Stimulated activated CD8-positive, alpha-beta memory T cell treated with anti-CD3 and anti-CD28 coated beads, Interleukin-4, amount 100 ng/mL, for 1 hour (primary cell): Measurements from ENCODE around the gene TMEM132A.

Experiments
- DNase-seq, 2 donors: peaks; one replicate each; pipeline ENCODE4 v3.0.0-alpha.2; 2020; ENCODE audit warnings: low read depth in 2 of 2, low spot score in 1 of 2

Gene TMEM132A

GRCh38 chr11:60936467-60937143 lies 12.3 kb downstream of the TMEM132A start:
- no peak for DNase-seq

- DNase-seq = no peak
Observed at GRCh38 chr11:60937144-60937527, 12.9 kb downstream of the TMEM132A start.

GRCh38 chr11:60937811-60938210 lies 13.6 kb downstream of the TMEM132A start:
- no peak for DNase-seq

GRCh38 chr11:60938500-60938899 lies 14.2 kb downstream of the TMEM132A start:
- DNase-seq = no peak

- no peak for DNase-seq
Observed at GRCh38 chr11:60939301-60939700, 15.0 kb downstream of the TMEM132A start.

DNA sequence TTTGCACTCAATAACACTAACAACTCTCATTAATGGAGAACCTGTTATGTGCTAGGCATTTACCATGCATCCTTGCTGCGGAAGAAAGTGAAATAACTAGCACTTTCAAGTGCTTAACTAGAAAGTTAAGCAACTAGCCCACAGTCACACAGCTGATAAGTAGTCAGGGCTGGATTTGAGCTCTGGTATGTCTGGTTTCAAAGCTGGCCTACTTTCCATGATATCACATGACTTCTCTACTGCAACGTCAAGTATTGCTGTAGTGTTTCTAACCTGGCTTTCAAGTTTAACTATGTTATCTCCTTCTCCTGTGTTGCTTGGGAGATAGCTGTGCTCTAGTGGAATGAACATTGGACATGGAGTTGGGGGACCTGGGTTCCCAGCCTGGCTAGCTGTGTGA lies 15.6 kb downstream of the TMEM132A start:
- DNase-seq = no peak

DNA sequence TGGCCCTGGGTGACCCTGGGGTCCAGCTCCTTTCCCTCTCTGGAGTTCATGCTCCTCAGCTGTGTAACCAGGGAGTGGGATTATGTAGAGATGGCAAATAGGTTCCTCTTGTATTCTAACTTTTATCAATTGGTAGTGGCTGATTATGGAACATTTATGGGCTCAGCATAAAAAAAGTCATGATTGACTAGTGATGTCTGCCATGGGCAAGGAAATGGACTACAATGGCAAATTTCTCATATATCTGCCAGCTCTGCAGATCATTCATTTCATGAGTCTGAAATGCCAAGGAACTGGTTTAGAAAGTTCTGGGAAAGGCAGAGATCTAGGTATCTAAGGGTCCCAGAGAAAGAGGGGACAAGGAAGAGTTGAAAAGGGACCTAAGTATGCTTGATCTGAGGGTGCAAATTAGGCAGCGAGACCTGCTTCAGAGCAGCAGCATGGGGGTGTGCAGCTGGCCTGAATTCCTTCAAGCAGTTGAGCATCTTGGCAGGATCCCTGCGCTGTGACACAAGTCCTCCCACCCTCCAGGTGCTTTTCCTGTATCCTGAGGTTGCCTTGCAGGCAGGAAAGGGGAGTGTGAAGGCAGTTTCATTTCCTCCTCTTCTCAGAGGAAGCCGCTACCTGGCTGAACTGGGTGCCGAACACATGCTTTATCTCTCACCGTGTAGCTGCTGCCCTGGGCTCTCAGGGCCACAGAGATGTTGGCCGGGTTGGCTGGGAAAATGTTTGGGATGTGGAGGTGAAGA lies 17.3 kb downstream of the TMEM132A start:
- DNase-seq = no peak

DNA sequence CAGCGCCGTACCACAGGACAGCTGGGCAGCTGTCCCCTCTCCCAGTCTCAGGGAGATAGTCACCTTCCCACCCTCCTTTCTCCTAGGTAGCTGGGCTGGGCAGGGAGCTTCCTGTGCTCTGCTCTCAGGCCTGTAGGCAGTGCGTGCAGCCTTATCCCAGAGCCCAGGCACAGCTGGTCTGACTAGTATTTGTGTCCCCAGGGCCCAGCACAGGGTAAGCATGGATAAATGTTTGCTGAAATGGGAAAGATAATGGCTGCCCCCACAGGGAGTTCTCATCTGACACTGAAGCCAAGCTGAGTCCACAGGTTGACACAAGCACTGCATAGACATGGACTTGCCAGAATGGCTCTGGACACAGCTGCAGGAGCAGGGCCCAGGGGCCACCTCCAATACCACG lies 18.0 kb downstream of the TMEM132A start:
- no peak for DNase-seq

DNA sequence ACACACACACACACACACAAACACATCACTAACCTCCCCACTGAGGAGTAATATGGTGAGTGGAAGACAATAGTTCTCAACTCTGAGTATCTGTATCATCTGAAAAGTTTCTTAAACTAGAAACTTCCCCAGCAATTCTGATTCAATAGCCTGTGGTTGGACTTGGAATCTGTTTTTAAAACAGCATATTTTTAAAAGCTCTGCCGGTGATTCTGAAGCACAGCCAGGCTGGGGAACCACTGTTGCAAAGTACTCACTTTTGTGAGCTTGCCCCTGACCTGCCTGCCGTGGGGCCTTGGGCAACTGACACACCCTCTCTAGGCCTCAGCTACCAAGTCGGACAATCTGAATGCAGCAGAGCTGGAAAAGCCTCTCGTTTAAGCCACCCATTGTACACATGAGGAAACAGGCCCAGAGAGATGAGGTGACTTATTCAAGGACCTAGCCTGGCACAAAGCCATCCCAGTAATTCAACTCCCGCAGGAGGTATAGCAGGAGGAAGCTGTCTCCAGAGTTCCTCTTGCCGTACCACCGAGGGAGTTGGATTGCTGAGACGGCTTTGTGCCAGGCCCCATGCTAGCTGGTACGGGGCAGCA lies 18.8 kb downstream of the TMEM132A start:
- DNase-seq = no peak

- no peak for DNase-seq
Observed at GRCh38 chr11:60944490-60945294, 20.4 kb downstream of the TMEM132A start.

DNA sequence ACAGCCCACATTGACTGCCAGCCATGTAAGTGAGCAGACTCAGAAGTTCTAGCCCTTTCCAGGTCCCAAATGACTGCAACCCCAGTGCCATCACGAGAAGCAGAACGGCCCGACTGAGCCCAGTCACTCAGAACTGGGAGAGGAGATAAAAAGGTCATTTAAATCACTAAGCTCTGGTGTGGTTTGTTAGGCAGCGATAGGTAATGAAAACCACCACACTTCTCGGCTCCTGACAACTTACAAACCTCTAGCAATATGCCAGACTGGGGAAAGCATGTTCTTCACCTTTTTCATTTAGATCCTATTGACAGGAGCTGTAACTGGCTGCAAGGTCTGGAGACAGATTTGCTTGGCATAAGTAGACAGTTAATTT lies 21.0 kb downstream of the TMEM132A start:
- no peak for DNase-seq

GRCh38 chr11:60946601-60947264 lies 22.5 kb downstream of the TMEM132A start:
- no peak for DNase-seq

GRCh38 chr11:60947700-60948099 lies 23.4 kb downstream of the TMEM132A start:
- no peak for DNase-seq

DNA sequence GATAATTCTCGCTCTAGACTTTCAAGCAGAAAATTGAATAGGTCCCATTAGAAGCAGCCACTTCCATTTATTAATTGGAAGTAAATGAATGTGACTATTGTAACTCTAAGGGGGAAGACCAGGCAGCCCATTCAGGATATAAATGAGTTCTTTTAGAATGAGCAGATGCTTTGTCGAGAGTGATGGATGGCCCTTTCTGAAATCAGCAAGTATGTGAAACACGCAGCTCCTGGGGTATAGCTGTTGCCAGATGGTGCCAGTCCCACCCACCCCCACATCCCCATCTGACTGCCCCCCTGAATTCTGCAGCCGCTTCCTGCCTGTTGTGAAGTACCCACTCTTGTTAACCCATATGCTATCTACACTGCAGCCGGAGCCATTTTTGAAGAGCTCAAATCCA lies 24.0 kb downstream of the TMEM132A start:
- no peak for DNase-seq

DNA sequence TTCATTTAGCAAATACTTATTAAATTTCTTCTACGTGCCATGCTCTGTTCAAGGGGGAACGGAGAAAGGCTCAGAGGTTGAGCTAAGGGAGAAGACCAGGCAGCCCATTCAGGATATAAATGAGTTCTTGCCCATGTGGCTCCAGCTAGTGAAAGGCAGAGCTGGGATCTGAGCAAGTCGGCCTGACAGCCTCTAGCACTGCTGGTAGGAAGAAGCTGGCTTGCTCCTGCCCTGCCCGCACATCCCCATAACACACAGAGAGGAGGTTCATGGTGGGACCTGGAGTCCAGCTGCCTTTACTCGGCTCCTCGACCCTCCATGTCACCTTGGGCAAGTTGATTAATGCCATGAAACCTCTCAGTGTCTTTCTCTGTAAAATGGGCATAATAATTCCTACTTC lies 25.8 kb downstream of the TMEM132A start:
- DNase-seq = no peak

DNA sequence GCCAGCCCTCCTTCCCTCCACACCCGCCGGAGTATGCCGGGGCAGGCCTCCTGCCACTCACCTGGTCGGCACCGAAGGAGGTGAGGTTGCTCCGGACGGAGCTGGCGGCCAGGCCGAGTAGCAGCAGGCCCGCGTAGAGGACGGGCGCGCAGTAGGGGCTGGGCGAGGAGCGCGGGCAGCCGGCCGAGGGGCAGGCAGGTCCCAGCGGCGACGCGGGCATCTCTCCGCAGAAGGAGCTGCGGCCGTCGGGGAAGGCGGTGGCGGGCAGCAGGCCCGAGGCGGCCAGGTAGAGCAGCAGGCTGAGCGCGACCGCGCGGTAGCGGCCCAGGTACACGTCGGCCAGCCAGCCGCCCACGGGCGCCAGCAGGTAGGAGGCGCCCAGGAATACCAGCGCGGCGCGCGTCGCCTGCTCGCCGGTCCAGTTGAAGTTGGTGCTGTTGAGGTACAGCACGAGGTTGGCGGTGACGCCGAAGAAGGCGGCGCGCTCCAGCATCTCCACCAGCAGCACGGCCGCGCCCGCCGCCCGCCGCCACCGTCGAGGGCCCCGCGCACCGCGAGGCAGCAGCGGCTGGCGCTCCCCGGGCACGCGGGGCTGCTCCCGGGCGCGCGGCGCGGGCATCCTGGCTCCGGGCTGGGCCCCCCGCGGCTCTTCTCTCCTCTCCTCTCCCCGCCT lies 26.8 kb downstream of the TMEM132A start:
- no peak for DNase-seq

GRCh38 chr11:60951606-60951903 lies 27.3 kb downstream of the TMEM132A start:
- no peak for DNase-seq

GRCh38 chr11:60951904-60952741 lies 27.9 kb downstream of the TMEM132A start, which contains the start of gene SLC15A3:
Gene SLC15A3, minus strand, starts transcription at chr11:60952176. Its CDS starts 625 bp downstream, at chr11:60951551.
- no peak for DNase-seq

DNA sequence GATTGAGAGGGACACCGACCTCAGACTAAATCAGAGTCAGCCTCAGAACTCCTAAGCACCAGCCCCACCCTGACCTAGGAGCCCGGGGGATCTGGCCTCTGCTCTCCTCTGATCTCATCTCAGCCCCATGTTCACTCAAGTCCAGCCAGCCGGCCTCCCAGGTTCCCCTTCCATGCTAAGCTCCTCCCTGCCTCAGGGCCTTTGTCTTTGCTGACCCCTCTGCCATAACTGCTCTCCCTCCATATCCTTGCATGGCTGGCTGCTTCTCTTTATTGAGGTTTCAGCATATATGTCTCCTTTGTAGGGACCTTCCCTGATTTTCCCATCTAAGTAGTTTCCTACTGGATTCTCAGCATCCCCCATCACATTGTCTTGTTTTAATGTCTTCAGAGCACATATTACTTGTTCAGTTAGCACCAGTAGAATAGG lies 28.5 kb downstream of the TMEM132A start:
- DNase-seq = no peak

DNA sequence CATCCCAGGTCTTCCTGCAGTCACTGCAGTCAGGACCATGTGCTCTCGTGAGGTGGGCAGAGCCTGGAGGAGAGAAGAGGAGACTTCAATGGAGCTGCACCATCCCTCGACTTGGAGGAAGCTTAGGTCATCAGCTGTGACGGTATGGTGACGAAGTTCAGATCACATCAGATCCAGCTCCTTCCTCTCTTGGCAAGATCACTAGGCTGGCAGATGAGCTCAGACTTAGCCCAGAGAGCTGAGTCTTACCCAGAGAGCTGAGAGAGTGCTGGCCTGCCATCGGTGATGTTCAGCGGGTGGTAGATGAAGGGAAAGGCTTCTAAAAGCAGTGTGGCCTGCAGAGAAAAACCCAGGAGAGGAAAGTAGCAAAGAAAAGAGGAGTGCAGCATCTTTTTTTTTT lies 29.5 kb downstream of the TMEM132A start:
- no peak for DNase-seq
